HG02943 (cell line): Measurements from ENCODE around the gene SPSB1.

Source experiments
- ATAC-seq: cut with Tn5 transposase; IDR thresholded peaks from one replicate; pipeline ENCODE4 v1.9.1; 2021; ENCODE audit warnings: mild to moderate bottlenecking, low read depth, moderate library complexity; ENCODE audit not compliant: unreplicated experiment

Gene SPSB1

GRCh38 chr1:9340172-9340854, 47.6 kb downstream of the SPSB1 start:
- no peak for ATAC-seq

GRCh38 chr1:9340864-9341263, 48.2 kb downstream of the SPSB1 start:
- ATAC-seq: no peak

- no peak for ATAC-seq
Observed at GRCh38 chr1:9341301-9341845, 48.7 kb downstream of the SPSB1 start.

GRCh38 chr1:9343269-9343668, 50.6 kb downstream of the SPSB1 start:
- ATAC-seq: no peak

- ATAC-seq: no peak
Observed at GRCh38 chr1:9344426-9345200, 51.9 kb downstream of the SPSB1 start.

- no peak for ATAC-seq
Observed at GRCh38 chr1:9345471-9345870, 52.8 kb downstream of the SPSB1 start.

- ATAC-seq: no peak
Observed at GRCh38 chr1:9345922-9346321, 53.2 kb downstream of the SPSB1 start.

- ATAC-seq: no peak
Observed at GRCh38 chr1:9346566-9346965, 53.9 kb downstream of the SPSB1 start.

GRCh38 chr1:9347095-9347850, 54.6 kb downstream of the SPSB1 start:
- no peak for ATAC-seq

GRCh38 chr1:9349331-9349851, 56.7 kb downstream of the SPSB1 start:
- ATAC-seq: no peak

- ATAC-seq: no peak
Observed at GRCh38 chr1:9350013-9350908, 57.6 kb downstream of the SPSB1 start.

GRCh38 chr1:9350960-9351359, 58.3 kb downstream of the SPSB1 start:
- ATAC-seq: no peak

GRCh38 chr1:9351654-9352271, 59.1 kb downstream of the SPSB1 start:
- no peak for ATAC-seq

- no peak for ATAC-seq
Observed at GRCh38 chr1:9352377-9353134, 59.9 kb downstream of the SPSB1 start.

- no peak for ATAC-seq
Observed at GRCh38 chr1:9355503-9355902, 62.8 kb downstream of the SPSB1 start.

- no peak for ATAC-seq
Observed at GRCh38 chr1:9356021-9356420, 63.3 kb downstream of the SPSB1 start.

- ATAC-seq: no peak
Observed at GRCh38 chr1:9356829-9357466, 64.3 kb downstream of the SPSB1 start.

- no peak for ATAC-seq
Observed at GRCh38 chr1:9357958-9358357, 65.3 kb downstream of the SPSB1 start.
